ENCODE measurements around the gene PAM. TPM values are rescaled to one million over a fixed set of nuclear protein-coding genes. Genes with fewer than 3 reads are reported as not detected.

PAM gene
- total and polyA plus RNA-seq, 4 donors, result 8.2 to 27.5 (median 13.7) TPM

DNA sequence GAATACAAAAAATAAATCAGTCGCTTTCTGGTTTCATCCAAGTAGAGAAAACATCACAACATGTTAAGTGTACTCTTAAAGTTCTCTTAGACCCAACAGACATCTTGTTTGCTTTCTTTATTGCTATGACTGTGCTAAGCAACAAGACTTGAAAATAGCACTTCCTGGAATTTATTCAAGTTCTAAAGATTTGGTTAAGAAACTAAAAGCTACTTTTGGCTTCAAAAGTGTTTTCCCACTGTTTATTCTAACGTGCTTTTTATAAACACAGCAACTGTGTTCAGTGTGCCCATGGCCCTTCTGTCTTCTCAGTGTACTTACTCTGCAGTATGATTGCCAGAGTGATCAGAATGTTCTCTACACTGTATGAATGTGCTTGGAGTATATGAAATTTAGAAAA is 255.1 kb downstream of the PAM start:
- Histone ChIP-seq H3K27ac (ENCODE audit: low read depth in 1 of 2, low read length in 2 of 2) (no peak overlapping the region), H3K36me3 (ENCODE audit: control insufficient read depth in 4 of 4, insufficient read depth in 3 of 4, low read depth in 1 of 4, low read length in 3 of 4) (no peaks in the 10 kb centered on the region)
- WGBS, result 73% methylated on average over 2 of the region's 2 CpGs

DNA sequence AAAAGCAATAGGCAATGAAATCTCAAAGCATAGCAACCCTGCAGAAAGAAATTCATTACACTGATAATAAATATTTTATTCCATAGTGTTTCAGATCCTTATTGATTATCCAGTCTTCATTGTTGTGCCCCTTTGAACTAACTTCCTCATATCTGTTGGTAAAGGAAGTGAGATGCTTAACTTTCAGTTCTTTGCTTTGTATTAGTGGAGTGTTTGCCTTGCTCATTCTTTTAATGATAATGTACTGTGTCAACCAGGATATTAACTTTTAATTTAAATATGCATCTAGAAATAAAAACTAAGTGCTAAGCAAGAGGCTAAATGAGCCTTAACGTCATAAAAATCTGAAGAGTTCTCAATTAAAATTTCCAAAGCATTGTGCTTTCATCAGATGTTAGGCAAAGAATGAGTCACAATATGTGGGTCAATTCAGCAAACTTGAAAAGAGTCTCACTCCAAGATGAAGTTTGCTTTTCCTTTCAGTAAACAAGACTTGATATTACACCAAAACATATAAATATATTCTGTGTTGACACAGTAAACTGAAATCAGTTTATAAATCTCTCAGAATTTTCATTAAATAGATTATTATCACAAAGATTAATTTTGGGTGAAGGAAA is 258.9 kb downstream of the PAM start:
- DNase-seq (ENCODE audit: low spot score), result no peak
- no peaks in the 10 kb centered on the region for H3K27me3 ChIP-seq (ENCODE audit: control insufficient read depth in 4 of 4, insufficient read depth in 4 of 4, low read length in 3 of 4)
- no peaks in the 10 kb centered on the region for H3K4me1 ChIP-seq (ENCODE audit: control insufficient read depth in 4 of 4, insufficient read depth in 4 of 4, low read length in 3 of 4)
- TF ChIP-seq, protein P1, sequence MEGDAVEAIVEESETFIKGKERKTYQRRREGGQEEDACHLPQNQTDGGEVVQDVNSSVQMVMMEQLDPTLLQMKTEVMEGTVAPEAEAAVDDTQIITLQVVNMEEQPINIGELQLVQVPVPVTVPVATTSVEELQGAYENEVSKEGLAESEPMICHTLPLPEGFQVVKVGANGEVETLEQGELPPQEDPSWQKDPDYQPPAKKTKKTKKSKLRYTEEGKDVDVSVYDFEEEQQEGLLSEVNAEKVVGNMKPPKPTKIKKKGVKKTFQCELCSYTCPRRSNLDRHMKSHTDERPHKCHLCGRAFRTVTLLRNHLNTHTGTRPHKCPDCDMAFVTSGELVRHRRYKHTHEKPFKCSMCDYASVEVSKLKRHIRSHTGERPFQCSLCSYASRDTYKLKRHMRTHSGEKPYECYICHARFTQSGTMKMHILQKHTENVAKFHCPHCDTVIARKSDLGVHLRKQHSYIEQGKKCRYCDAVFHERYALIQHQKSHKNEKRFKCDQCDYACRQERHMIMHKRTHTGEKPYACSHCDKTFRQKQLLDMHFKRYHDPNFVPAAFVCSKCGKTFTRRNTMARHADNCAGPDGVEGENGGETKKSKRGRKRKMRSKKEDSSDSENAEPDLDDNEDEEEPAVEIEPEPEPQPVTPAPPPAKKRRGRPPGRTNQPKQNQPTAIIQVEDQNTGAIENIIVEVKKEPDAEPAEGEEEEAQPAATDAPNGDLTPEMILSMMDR (IDR thresholded peaks at IDR 0.05; ENCODE audit: low read depth, low read length, missing input control), result no peak
- no peak for TF ChIP-seq FOXA2 (IDR thresholded peaks at IDR 0.05)
- TF ChIP-seq, protein P2, sequence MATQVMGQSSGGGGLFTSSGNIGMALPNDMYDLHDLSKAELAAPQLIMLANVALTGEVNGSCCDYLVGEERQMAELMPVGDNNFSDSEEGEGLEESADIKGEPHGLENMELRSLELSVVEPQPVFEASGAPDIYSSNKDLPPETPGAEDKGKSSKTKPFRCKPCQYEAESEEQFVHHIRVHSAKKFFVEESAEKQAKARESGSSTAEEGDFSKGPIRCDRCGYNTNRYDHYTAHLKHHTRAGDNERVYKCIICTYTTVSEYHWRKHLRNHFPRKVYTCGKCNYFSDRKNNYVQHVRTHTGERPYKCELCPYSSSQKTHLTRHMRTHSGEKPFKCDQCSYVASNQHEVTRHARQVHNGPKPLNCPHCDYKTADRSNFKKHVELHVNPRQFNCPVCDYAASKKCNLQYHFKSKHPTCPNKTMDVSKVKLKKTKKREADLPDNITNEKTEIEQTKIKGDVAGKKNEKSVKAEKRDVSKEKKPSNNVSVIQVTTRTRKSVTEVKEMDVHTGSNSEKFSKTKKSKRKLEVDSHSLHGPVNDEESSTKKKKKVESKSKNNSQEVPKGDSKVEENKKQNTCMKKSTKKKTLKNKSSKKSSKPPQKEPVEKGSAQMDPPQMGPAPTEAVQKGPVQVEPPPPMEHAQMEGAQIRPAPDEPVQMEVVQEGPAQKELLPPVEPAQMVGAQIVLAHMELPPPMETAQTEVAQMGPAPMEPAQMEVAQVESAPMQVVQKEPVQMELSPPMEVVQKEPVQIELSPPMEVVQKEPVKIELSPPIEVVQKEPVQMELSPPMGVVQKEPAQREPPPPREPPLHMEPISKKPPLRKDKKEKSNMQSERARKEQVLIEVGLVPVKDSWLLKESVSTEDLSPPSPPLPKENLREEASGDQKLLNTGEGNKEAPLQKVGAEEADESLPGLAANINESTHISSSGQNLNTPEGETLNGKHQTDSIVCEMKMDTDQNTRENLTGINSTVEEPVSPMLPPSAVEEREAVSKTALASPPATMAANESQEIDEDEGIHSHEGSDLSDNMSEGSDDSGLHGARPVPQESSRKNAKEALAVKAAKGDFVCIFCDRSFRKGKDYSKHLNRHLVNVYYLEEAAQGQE (IDR thresholded peaks at IDR 0.05), result no peak
- TF ChIP-seq, protein P3, sequence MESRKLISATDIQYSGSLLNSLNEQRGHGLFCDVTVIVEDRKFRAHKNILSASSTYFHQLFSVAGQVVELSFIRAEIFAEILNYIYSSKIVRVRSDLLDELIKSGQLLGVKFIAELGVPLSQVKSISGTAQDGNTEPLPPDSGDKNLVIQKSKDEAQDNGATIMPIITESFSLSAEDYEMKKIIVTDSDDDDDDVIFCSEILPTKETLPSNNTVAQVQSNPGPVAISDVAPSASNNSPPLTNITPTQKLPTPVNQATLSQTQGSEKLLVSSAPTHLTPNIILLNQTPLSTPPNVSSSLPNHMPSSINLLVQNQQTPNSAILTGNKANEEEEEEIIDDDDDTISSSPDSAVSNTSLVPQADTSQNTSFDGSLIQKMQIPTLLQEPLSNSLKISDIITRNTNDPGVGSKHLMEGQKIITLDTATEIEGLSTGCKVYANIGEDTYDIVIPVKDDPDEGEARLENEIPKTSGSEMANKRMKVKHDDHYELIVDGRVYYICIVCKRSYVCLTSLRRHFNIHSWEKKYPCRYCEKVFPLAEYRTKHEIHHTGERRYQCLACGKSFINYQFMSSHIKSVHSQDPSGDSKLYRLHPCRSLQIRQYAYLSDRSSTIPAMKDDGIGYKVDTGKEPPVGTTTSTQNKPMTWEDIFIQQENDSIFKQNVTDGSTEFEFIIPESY (IDR thresholded peaks at IDR 0.05), result no peak
- no peak for TF ChIP-seq HNF4A (conservative IDR thresholded peaks at IDR 0.05)
- TF ChIP-seq RAD21 (IDR thresholded peaks at IDR 0.05), result no peak
- no peak for TF ChIP-seq SP1 (IDR thresholded peaks at IDR 0.05)
- TF ChIP-seq FOXA1 (IDR thresholded peaks at IDR 0.05), result no peak
- no peak for TF ChIP-seq HNF4G (IDR thresholded peaks at IDR 0.05)
- TF ChIP-seq, protein P4, sequence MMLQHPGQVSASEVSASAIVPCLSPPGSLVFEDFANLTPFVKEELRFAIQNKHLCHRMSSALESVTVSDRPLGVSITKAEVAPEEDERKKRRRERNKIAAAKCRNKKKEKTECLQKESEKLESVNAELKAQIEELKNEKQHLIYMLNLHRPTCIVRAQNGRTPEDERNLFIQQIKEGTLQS (IDR thresholded peaks at IDR 0.05), result no peak
- no peak for TF ChIP-seq YY1 (IDR thresholded peaks at IDR 0.05)
- H3K9me3 ChIP-seq (ENCODE audit: control insufficient read depth in 4 of 4, low read length in 3 of 4), result no peaks in the 10 kb centered on the region
- H3K9ac ChIP-seq (ENCODE audit: low read depth in 1 of 2, low read length in 2 of 2), result no peak overlapping the region
- H3K27ac ChIP-seq (ENCODE audit: low read depth in 1 of 2, low read length in 2 of 2), result no peak overlapping the region
- 61% methylated on average over 1 of the region's 1 CpG for WGBS
- H3K4me3 ChIP-seq (ENCODE audit: low read depth in 1 of 3, low read length in 3 of 3), result no peak overlapping the region
- no peaks in the 10 kb centered on the region for H3K36me3 ChIP-seq (ENCODE audit: control insufficient read depth in 4 of 4, insufficient read depth in 3 of 4, low read depth in 1 of 4, low read length in 3 of 4)

More for the DNA sequence above, 255.1 kb downstream of the PAM start:
- no peak for TF ChIP-seq FOXA2 (IDR thresholded peaks at IDR 0.05)
- TF ChIP-seq GABPA (IDR thresholded peaks at IDR 0.05 in 1 of 2, conservative IDR thresholded peaks at IDR 0.05 in 1 of 2), result no peak
- no peak for TF ChIP-seq SP1 (IDR thresholded peaks at IDR 0.05)
- no peak for TF ChIP-seq HNF4G (IDR thresholded peaks at IDR 0.05)
- TF ChIP-seq FOXA1 (IDR thresholded peaks at IDR 0.05), result no peak
- TF ChIP-seq JUND (IDR thresholded peaks at IDR 0.05), result no peak
- TF ChIP-seq, protein P5, sequence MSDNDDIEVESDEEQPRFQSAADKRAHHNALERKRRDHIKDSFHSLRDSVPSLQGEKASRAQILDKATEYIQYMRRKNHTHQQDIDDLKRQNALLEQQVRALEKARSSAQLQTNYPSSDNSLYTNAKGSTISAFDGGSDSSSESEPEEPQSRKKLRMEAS (IDR thresholded peaks at IDR 0.05), result no peak
- TF ChIP-seq HNF4A (conservative IDR thresholded peaks at IDR 0.05), result no peak
- Histone ChIP-seq H3K9ac (ENCODE audit: low read depth in 1 of 2, low read length in 2 of 2) (no peak overlapping the region), H3K4me3 (ENCODE audit: low read depth in 1 of 3, low read length in 3 of 3) (no peak overlapping the region), H3K27me3 (ENCODE audit: control insufficient read depth in 4 of 4, insufficient read depth in 4 of 4, low read length in 3 of 4) (no peaks in the 10 kb centered on the region), H3K4me1 (ENCODE audit: control insufficient read depth in 4 of 4, insufficient read depth in 4 of 4, low read length in 3 of 4) (no peaks in the 10 kb centered on the region), H3K9me3 (ENCODE audit: control insufficient read depth in 4 of 4, low read length in 3 of 4) (no peaks in the 10 kb centered on the region)
- no peak for DNase-seq (ENCODE audit: low spot score)
